SU-DHL-6 (cell line): ENCODE measurements around the gene FLT1.

ENCODE experiments used
- H2AFZ ChIP-seq: fragments of 200-600 bp; sonication (generic); 2 replicates; pipeline ENCODE4 v1.6.1; 2014; ENCODE audit warnings: low read depth, mild to moderate bottlenecking, moderate library complexity, mixed read lengths, antibody characterized with exemption, low read length; ENCODE audit not compliant: severe bottlenecking
- H3F3A ChIP-seq: fragments of 200-600 bp; shearing (Covaris generic); 2 replicates; pipeline ENCODE4 v1.6.0; 2016; ENCODE audit warnings: antibody characterized with exemption, mild to moderate bottlenecking; ENCODE audit not compliant: insufficient read depth
- H3K27ac ChIP-seq: fragments of 200-600 bp; sonication (generic); 2 replicates; pipeline ENCODE4 v1.5.1; 2016; ENCODE audit warnings: low read depth, mild to moderate bottlenecking, low read length, moderate library complexity, mixed read lengths
- H3K27me3 ChIP-seq: fragments of 200-600 bp; sonication (generic), shearing (Covaris generic); 2 replicates; pipeline ENCODE4 v1.6.0; 2014; ENCODE audit warnings: mild to moderate bottlenecking, low read length
- H3K36me3 ChIP-seq: fragments of 200-600 bp; sonication (generic); 2 replicates; pipeline ENCODE4 v1.6.1; 2014; ENCODE audit warnings: mild to moderate bottlenecking, low read length, mixed read lengths
- H3K4me2 ChIP-seq: fragments of 300-600, 200-600 bp; shearing (Covaris generic), sonication (generic); 2 replicates; pipeline ENCODE4 v1.6.0; 2014; ENCODE audit warnings: low read length, low read depth, mild to moderate bottlenecking; ENCODE audit not compliant: poor library complexity, severe bottlenecking
- H3K4me3 ChIP-seq: fragments of 200-600 bp; sonication (generic); 2 replicates; pipeline ENCODE4 v1.5.1; 2014; ENCODE audit warnings: antibody characterized with exemption, low read length, mild to moderate bottlenecking, mixed read lengths; ENCODE audit not compliant: insufficient read depth, poor library complexity, severe bottlenecking
- H3K79me2 ChIP-seq: fragments of 200-600 bp; sonication (generic); 2 replicates; pipeline ENCODE4 v1.6.1; 2014; ENCODE audit warnings: mild to moderate bottlenecking, low read length, moderate library complexity; ENCODE audit not compliant: insufficient read depth
- H3K9ac ChIP-seq: fragments of 200-600 bp; sonication (generic); 2 replicates; pipeline ENCODE4 v1.7.0; 2014; ENCODE audit warnings: mild to moderate bottlenecking, low read length
- H3K9me2 ChIP-seq: fragments of 200-600 bp; sonication (generic); replicated peaks from 2 replicates; pipeline ENCODE4 v1.6.1; 2014; ENCODE audit warnings: low read length; ENCODE audit not compliant: insufficient read depth
- H3K9me3 ChIP-seq: fragments of 200-600 bp; sonication (generic); 2 replicates; pipeline ENCODE4 v1.6.1; 2014; ENCODE audit warnings: low read length, mixed read lengths; ENCODE audit not compliant: insufficient read depth
- H4K20me1 ChIP-seq: fragments of 200-600 bp; sonication (generic); 2 replicates; pipeline ENCODE4 v1.6.1; 2014; ENCODE audit warnings: low read depth, mild to moderate bottlenecking, antibody characterized with exemption, low read length, moderate library complexity, mixed read lengths
- EZH2phosphoT487 ChIP-seq: fragments of 200-600 bp; sonication (generic), shearing (Covaris generic); conservative IDR thresholded peaks from 2 replicates; pipeline ENCODE4 v1.6.1; 2018; ENCODE audit warnings: mild to moderate bottlenecking, antibody characterized with exemption, low read length, moderate library complexity, mixed read lengths
- TF ChIP-seq, protein P1 (sequence below): fragments of 200-600 bp; sonication (generic); IDR thresholded peaks from one replicate; pipeline ENCODE4 v1.5.1; 2017; ENCODE audit warnings: antibody characterized with exemption, mild to moderate bottlenecking, low read length, moderate library complexity; ENCODE audit not compliant: insufficient read depth, poor library complexity, severe bottlenecking

FLT1 gene

GRCh38 chr13:28322256-28322905 is 172.5 kb downstream of the FLT1 start:
- Histone ChIP-seq H3K79me2 (no peaks in the 10 kb centered on the region), H3K27me3 (no peaks in the 10 kb centered on the region), H3F3A (no peaks in the 10 kb centered on the region), H3K9me2 (no peaks in the 10 kb centered on the region), H3K4me3 (no peak overlapping the region), H3K27ac (no peak overlapping the region), H3K9me3 (no peaks in the 10 kb centered on the region), H3K9ac (no peak overlapping the region), H4K20me1 (no peaks in the 10 kb centered on the region), H2AFZ (no peak overlapping the region), H3K36me3 (no peaks in the 10 kb centered on the region), H3K4me2 (no peak overlapping the region)
- TF ChIP-seq EZH2phosphoT487 = no peak
- TF ChIP-seq, protein P1, sequence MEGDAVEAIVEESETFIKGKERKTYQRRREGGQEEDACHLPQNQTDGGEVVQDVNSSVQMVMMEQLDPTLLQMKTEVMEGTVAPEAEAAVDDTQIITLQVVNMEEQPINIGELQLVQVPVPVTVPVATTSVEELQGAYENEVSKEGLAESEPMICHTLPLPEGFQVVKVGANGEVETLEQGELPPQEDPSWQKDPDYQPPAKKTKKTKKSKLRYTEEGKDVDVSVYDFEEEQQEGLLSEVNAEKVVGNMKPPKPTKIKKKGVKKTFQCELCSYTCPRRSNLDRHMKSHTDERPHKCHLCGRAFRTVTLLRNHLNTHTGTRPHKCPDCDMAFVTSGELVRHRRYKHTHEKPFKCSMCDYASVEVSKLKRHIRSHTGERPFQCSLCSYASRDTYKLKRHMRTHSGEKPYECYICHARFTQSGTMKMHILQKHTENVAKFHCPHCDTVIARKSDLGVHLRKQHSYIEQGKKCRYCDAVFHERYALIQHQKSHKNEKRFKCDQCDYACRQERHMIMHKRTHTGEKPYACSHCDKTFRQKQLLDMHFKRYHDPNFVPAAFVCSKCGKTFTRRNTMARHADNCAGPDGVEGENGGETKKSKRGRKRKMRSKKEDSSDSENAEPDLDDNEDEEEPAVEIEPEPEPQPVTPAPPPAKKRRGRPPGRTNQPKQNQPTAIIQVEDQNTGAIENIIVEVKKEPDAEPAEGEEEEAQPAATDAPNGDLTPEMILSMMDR = no peak

GRCh38 chr13:28321756-28322155 is 173.2 kb downstream of the FLT1 start:
- TF ChIP-seq, protein P1 = no peak
- no peak for TF ChIP-seq EZH2phosphoT487
- H4K20me1 ChIP-seq = no peaks in the 10 kb centered on the region
- no peak overlapping the region for H3K4me2 ChIP-seq
- H3K79me2 ChIP-seq = no peaks in the 10 kb centered on the region
- no peaks in the 10 kb centered on the region for H3K36me3 ChIP-seq
- H3K9ac ChIP-seq = no peak overlapping the region
- no peaks in the 10 kb centered on the region for H3F3A ChIP-seq
- no peaks in the 10 kb centered on the region for H3K9me2 ChIP-seq
- no peak overlapping the region for H3K4me3 ChIP-seq
- H3K9me3 ChIP-seq = no peaks in the 10 kb centered on the region
- H3K27ac ChIP-seq = no peak overlapping the region
- H2AFZ ChIP-seq = no peak overlapping the region
- H3K27me3 ChIP-seq = no peaks in the 10 kb centered on the region

DNA sequence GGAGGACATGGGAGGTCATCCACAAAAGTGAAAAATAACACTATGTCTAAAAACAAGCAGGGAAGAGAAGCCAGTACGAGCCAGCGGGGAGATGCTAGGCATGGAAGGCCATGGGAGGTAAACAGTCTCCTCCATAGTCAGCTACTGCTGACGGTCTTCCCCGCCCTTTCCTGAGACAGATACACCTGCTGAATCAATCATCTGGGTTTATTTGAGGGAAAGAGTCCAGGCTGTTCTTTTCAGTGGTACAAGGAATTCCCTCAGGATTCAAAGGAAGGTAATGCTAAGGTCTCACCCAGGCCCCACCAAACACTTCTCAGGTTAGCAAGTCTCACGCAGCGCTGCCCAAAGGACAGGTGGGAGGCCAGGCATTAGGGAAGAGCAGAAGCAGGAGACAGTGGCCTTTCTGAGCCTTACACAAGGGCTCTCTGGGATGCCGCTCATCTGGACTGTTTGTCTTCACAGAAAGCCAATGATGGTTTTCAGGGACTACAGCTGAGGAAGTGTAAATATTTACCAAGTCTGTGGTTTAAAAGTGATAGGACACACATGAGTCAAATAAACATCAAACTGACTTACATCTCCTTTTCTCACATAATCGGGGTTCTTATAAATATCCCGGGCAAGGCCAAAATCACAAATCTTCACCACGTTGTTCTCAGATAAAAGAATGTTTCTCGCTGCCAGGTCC is 173.9 kb downstream of the FLT1 start:
- Histone ChIP-seq H3F3A (no peaks in the 10 kb centered on the region), H3K27me3 (no peaks in the 10 kb centered on the region), H3K9ac (no peak overlapping the region), H3K36me3 (no peaks in the 10 kb centered on the region), H2AFZ (no peak overlapping the region), H3K27ac (no peak overlapping the region), H3K79me2 (no peaks in the 10 kb centered on the region), H3K9me3 (no peaks in the 10 kb centered on the region), H3K9me2 (no peaks in the 10 kb centered on the region), H3K4me2 (no peak overlapping the region), H3K4me3 (no peak overlapping the region), H4K20me1 (no peaks in the 10 kb centered on the region)
- TF ChIP-seq EZH2phosphoT487 = no peak
- TF ChIP-seq, protein P1 = no peak
